ENCODE measurements around the gene C6orf52.

Gene C6orf52

GRCh38 chr6:10658910-10659698 lies 35.3 kb downstream of the C6orf52 start:
- Histone ChIP-seq H3K9me3 (ENCODE audit: severe bottlenecking) (peaks cover 7% of the 10 kb centered on the region), H3K4me3 (ENCODE audit: low read depth, low read length) (peak overlapping the region; percentile 53), H3K36me3 (no peaks in the 10 kb centered on the region), H3K27ac (peak overlapping the region; percentile 76), H3K27me3 (ENCODE audit: insufficient read depth, low read depth, severe bottlenecking) (no peaks in the 10 kb centered on the region)
- no peak for TF ChIP-seq CTCF (IDR thresholded peaks at IDR 0.05; ENCODE audit: low read depth, low read length)
- peak; percentile 51 for DNase-seq

DNA sequence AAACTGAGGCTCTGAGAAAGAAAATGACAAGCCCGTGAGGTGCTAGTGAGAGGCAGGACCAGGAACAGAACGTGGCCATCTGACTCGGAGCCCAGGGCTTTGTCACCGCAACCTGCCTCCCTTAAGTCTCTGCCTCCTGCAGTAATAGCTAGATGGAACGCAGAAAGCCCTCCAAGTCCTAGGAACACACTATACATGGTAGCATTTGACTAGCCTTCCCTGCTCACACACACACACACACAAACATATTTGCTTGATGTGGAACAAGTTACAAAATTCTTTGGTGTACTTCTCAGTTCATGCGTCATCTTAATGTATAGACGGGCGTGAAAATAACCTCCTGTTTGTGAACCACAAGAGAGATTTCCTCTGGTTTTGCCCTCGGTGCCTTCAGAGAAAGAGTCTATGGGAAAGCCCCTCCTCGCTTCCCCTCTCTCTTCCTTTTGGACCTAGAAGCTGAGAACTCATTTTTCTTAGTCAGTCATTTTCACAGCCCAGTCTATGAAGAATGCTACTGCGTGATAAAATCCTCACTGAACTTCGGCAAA lies 38.8 kb downstream of the C6orf52 start:
- DNase-seq = no peak
- no peaks in the 10 kb centered on the region for H3K9me3 ChIP-seq (ENCODE audit: severe bottlenecking)
- no peak for TF ChIP-seq CTCF (IDR thresholded peaks at IDR 0.05; ENCODE audit: low read depth, low read length)

GRCh38 chr6:10644225-10644624 lies 50.2 kb downstream of the C6orf52 start:
- Histone ChIP-seq H3K9me3 (ENCODE audit: severe bottlenecking) (no peaks in the 10 kb centered on the region), H3K4me3 (ENCODE audit: low read depth, low read length) (no peak overlapping the region), H3K27me3 (ENCODE audit: insufficient read depth, low read depth, severe bottlenecking) (no peaks in the 10 kb centered on the region), H3K27ac (no peak overlapping the region), H3K36me3 (no peaks in the 10 kb centered on the region)
- no peak for TF ChIP-seq CTCF (IDR thresholded peaks at IDR 0.05; ENCODE audit: low read depth, low read length)
- DNase-seq = no peak

More for the DNA sequence above, 38.8 kb downstream of the C6orf52 start:
- H3K27me3 ChIP-seq (ENCODE audit: insufficient read depth, low read depth, severe bottlenecking) = no peaks in the 10 kb centered on the region
- no peak overlapping the region for H3K4me3 ChIP-seq (ENCODE audit: low read depth, low read length)
- no peaks in the 10 kb centered on the region for H3K36me3 ChIP-seq
- no peak overlapping the region for H3K27ac ChIP-seq

DNA sequence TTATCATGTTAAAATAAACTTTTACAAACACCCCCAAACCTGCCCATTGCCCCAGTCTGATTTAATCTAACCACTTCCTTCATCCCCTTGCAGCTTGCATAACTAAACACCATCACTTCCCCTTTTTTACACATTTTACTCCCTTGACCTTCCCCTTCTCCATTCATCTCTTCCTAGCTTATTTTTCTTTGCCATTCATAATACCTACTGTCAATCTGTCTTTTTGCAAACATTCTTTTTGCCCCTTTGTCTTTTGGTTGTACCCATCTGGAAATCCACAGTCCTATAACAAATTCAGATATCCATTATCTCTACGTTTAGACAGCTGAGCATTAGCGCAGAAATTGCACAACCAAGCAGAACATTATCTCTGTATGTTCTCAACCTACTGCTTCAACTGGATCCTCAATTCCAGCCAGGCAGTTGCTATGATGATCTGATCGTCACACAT lies 51.2 kb downstream of the C6orf52 start:
- Histone ChIP-seq H3K9me3 (ENCODE audit: severe bottlenecking) (no peaks in the 10 kb centered on the region), H3K27me3 (ENCODE audit: insufficient read depth, low read depth, severe bottlenecking) (no peaks in the 10 kb centered on the region), H3K27ac (no peak overlapping the region), H3K36me3 (no peaks in the 10 kb centered on the region), H3K4me3 (ENCODE audit: low read depth, low read length) (no peak overlapping the region)
- TF ChIP-seq CTCF (IDR thresholded peaks at IDR 0.05; ENCODE audit: low read depth, low read length) = no peak
- no peak for DNase-seq

- no peak overlapping the region for H3K27ac ChIP-seq
- no peaks in the 10 kb centered on the region for H3K9me3 ChIP-seq (ENCODE audit: severe bottlenecking)
- DNase-seq = no peak
- H3K4me3 ChIP-seq (ENCODE audit: low read depth, low read length) = no peak overlapping the region
- TF ChIP-seq CTCF (IDR thresholded peaks at IDR 0.05; ENCODE audit: low read depth, low read length) = no peak
- H3K27me3 ChIP-seq (ENCODE audit: insufficient read depth, low read depth, severe bottlenecking) = no peaks in the 10 kb centered on the region
- no peaks in the 10 kb centered on the region for H3K36me3 ChIP-seq
Measured at GRCh38 chr6:10641528-10641927, 52.9 kb downstream of the C6orf52 start.

All from WERI-Rb-1 (cell line).